HEK293 (cell line): ENCODE data around the gene TANGO2.

Experiments used
- TRIM28 ChIP-seq: IDR thresholded peaks from 2 replicates; pipeline ENCODE4 v1.6.1; 2011; ENCODE audit warnings: low read length, control low read depth, borderline replicate concordance
- YY1 ChIP-seq: fragments of 450-650 bp; formaldehyde crosslinking; IDR thresholded peaks from 2 replicates; pipeline ENCODE4 v1.5.1; 2018; ENCODE audit warnings: missing biosample characterization, missing genetic modification characterization
- ZNF280D ChIP-seq: fragments of 450-650 bp; formaldehyde crosslinking; IDR thresholded peaks from 2 replicates; pipeline ENCODE4 v1.5.1; 2016; ENCODE audit warnings: missing biosample characterization, missing genetic modification characterization
- ZNF639 ChIP-seq: fragments of 450-650 bp; formaldehyde crosslinking; IDR thresholded peaks from 2 replicates; pipeline ENCODE4 v1.5.1; 2016; ENCODE audit warnings: missing biosample characterization, missing genetic modification characterization
- ZNF658 ChIP-seq: fragments of 450-650 bp; formaldehyde crosslinking; IDR thresholded peaks from 2 replicates; pipeline ENCODE4; 2016; ENCODE audit warnings: missing biosample characterization, missing genetic modification characterization

- no peak for TF ChIP-seq ZNF280D
- no peak for TF ChIP-seq ZNF639 (tag by site-specific recombination)
- no peak for TF ChIP-seq YY1 (tag by site-specific recombination)
- TF ChIP-seq TRIM28: no peak
- no peak for TF ChIP-seq ZNF658 (tag by site-specific recombination)
Observed at GRCh38 chr22:20011993-20012740, 8.7 kb upstream of the TANGO2 start.
